ENCODE data around the gene SORL1-AS1.
"Not testable (repeated sequence)": the region's sequence is repeated elsewhere in the genome, so short reads cannot be mapped to it uniquely, and the experiment has no call there.

The SORL1-AS1 gene

GRCh38 chr11:121452609-121453150 is at the start of gene SORL1-AS1:
Gene SORL1-AS1, minus strand, starts transcription at chr11:121452967.
- no peak for DNase-seq (ENCODE audit: low read depth)

- DNase-seq (ENCODE audit: low read depth): no peak
Observed at GRCh38 chr11:121500717-121501116, 48.0 kb upstream of the SORL1-AS1 start.

- no peak for DNase-seq (ENCODE audit: low read depth)
Observed at GRCh38 chr11:121500275-121500674, 47.5 kb upstream of the SORL1-AS1 start.

GRCh38 chr11:121499405-121499804 is 46.6 kb upstream of the SORL1-AS1 start:
- no peak for DNase-seq (ENCODE audit: low read depth)

- no peak for DNase-seq (ENCODE audit: low read depth)
Observed at GRCh38 chr11:121497176-121497998, 44.6 kb upstream of the SORL1-AS1 start.

GRCh38 chr11:121494355-121495099 is 41.8 kb upstream of the SORL1-AS1 start:
- DNase-seq (ENCODE audit: low read depth): no peak

- no peak for DNase-seq (ENCODE audit: low read depth)
Observed at GRCh38 chr11:121489823-121490222, 37.1 kb upstream of the SORL1-AS1 start.

- no peak for DNase-seq (ENCODE audit: low read depth)
Observed at GRCh38 chr11:121488641-121489040, 35.9 kb upstream of the SORL1-AS1 start.

- no peak for DNase-seq (ENCODE audit: low read depth)
Observed at GRCh38 chr11:121488170-121488569, 35.4 kb upstream of the SORL1-AS1 start.

GRCh38 chr11:121487191-121487590 is 34.4 kb upstream of the SORL1-AS1 start:
- no peak for DNase-seq (ENCODE audit: low read depth)

- DNase-seq (ENCODE audit: low read depth): no peak
Observed at GRCh38 chr11:121486054-121486453, 33.3 kb upstream of the SORL1-AS1 start.

GRCh38 chr11:121485216-121485615 is 32.4 kb upstream of the SORL1-AS1 start:
- DNase-seq (ENCODE audit: low read depth): no peak

GRCh38 chr11:121483805-121484480 is 31.2 kb upstream of the SORL1-AS1 start:
- DNase-seq (ENCODE audit: low read depth): no peak

GRCh38 chr11:121482231-121483129 is 29.7 kb upstream of the SORL1-AS1 start:
- peak; percentile 47 for DNase-seq (ENCODE audit: low read depth)

- not testable (repeated sequence) for DNase-seq (ENCODE audit: low read depth)
Observed at GRCh38 chr11:121481484-121482230, 28.9 kb upstream of the SORL1-AS1 start.

- no peak for DNase-seq (ENCODE audit: low read depth)
Observed at GRCh38 chr11:121479698-121480238, 27.0 kb upstream of the SORL1-AS1 start.

- DNase-seq (ENCODE audit: low read depth): no peak
Observed at GRCh38 chr11:121478895-121479697, 26.3 kb upstream of the SORL1-AS1 start.

GRCh38 chr11:121478226-121478894 is 25.6 kb upstream of the SORL1-AS1 start:
- no peak for DNase-seq (ENCODE audit: low read depth)

Measured in Daoy (cell line).